OCI-M1 (cell line): ENCODE results near the gene AKAP9.
"Not testable (repeated sequence)": the region's sequence is repeated elsewhere in the genome, so short reads cannot be mapped to it uniquely, and the experiment has no call there.

Experiments used
- DNase-seq: peaks from one replicate; lab custom pipeline; 2025; lab: John Stamatoyannopoulos, UW

The AKAP9 gene

GRCh38 chr7:91946549-91946948, 5.9 kb downstream of the AKAP9 start:
- DNase-seq, result peak; percentile 100

DNA sequence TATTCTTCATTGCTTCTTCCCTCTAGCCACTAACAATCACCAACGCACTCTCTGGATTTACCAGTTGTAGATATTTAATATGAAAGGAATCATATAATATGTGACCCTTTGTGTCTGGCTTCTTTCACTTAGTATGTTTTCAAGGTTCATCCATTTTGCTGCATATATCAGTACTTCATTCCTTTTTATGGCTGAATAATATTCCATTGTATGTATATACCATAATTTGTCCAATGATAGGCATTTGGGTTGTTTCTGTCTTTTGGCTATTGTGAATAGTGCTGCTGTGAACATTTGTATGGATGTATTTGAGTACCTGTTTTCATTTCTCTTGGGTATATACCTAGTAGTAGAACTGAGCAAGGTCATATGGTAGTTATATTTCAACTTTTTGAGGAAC, 7.3 kb downstream of the AKAP9 start:
- DNase-seq, result no peak

DNA sequence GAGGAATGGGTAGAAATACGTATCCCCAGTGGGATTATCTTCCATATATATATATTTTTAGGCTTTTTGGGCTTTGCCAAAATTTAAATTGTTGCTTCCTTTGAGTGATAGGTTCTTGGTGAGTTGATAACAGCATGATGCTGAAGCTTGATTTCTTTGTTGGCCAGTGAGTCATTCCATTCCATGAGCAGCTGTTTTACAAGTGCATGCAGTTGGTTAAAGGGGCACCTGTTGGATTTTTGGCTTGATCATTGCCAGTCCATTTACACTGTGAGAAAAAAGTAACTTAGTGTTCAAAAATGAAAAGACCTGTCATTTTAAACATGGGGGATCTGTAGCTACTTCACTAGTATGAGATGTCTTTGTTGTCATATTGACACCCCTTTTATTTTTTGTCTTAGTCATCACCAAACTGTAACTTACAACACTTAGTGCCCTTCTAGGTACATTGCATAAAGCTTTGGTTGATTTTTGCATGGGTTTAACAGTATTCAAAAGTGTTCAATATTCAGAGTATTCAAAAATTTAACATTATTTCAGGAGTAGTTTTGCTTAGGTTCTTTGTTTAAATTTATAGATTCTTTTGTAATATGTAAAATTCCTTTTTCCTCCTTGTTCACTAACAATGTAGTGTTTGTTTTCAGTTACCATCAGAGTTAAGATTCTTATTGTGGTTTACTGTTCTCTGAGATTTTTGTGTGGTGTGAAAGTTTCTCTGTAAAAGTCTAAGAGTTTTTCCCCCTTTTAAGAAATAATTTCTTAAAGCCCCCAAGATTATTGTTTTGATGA, 8.8 kb downstream of the AKAP9 start:
- DNase-seq, result peak; percentile 89

DNA sequence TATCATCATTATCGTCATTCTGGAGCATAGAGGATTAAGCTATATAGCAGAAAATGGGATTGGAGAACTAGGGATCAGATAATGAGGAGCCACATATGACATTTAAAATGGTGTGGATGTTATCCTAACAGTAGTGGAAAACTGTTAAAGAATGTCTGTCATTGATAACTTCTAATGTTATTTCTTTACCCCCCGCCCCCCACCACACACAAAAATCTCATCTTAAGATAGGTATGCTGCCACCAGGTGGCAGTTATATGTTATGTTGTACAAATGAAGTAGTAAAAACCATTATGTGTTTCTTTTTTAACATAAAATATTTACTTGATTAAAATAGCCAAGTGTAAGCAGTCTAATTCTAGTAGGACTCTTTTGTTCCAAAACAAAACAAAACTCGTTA, 13.0 kb downstream of the AKAP9 start:
- DNase-seq, result peak; percentile 95

DNA sequence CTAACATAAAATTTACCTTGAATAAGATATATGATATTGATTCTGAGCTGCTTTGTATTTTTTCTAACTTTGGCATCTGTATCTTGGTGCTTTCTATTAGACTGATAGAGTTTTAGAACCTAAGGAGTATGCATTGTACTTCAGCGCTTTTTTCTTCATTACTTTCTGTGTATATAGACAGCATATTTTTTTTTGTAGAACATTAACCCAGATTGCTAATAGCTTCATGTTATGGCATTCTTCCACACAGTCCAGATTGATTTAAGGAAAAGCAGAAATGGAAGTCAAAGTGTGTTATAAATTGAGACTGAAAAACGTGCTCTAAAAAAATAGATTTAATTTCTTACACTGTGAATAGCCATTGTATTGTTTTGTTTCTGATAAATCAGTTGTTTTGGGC, 15.8 kb downstream of the AKAP9 start:
- DNase-seq, result not testable (repeated sequence)

- peak; percentile 83 for DNase-seq
These were observed 16.6 kb downstream of the AKAP9 start for GRCh38 chr7:91957232-91957631.

DNA sequence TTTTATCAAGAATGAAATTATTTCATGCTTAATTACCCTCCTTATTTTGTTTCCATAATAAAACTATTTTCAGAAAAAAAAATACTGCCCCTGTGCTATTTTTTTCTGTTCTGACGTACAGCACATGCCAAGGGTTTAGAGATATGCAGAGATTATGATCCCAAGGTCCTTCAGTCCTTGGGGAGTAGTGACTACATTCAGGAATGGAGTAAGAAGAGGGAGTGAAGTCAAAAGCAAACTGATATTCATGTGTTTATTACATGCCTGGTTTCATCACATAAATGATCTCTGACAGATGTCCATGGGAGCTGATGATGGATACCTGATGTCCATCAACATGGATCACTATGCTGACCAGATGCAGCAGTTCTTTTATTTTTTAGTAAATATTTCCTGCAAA, 17.2 kb downstream of the AKAP9 start:
- no peak for DNase-seq

DNA sequence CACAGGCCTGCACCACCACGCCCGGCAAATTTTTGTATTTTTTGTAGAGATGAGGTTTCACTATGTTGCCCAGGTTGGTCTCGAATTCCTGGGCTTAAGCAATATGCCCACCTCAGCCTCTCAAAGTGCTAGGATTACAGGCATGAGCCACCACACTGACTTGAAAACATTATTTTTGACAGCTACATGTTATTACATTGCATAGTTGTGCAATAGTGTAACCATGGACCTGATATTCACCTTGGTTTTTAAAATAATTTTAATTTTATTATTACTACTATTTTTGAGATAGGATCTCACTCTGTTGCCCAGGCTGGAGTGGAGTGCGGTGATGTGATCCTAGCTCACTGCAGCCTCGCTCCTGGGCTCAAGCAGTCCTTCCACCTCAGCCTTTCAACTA, 18.4 kb downstream of the AKAP9 start:
- DNase-seq, result no peak

DNA sequence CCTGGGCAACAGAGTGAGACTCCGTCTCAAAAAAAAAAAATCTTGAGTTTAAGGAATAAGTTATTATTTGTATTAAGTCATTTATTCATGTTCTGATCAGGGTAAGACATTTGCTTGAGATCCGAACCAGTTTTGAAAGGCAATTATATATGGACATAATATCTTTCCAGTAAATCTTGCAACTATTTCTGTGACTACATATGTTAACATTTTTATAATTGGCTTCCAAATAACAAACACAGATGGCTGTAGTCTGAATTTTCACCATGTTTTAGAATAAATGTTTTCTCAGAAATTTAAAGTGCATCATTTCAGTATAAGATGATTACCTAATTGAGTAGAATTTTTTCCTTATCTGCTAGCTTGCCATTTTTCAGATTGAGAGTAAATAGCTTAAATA, 21.2 kb downstream of the AKAP9 start:
- DNase-seq, result no peak

DNA sequence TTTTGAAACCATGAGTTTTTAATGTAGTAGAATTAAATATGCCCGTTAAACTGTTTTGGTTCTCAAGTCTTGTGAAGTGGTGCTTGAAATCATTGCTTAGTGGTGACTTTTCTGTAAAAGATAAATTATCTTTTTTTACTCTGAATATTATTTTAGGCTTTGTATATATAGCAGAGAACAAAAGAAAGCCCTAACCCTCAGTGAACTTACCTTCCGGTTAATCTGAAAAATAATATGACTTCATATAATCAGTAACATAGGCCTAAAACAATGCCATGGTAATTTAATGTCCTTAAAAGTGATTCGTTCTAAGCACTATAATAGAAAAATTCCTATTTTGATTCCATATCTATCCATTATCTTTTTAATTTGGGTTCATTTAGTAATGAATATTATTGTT, 21.8 kb downstream of the AKAP9 start:
- DNase-seq, result no peak

- DNase-seq, result not testable (repeated sequence)
These were observed 26.9 kb downstream of the AKAP9 start for GRCh38 chr7:91967513-91967912.

- DNase-seq, result no peak
These were observed 33.0 kb downstream of the AKAP9 start for GRCh38 chr7:91973639-91974038.

GRCh38 chr7:91974066-91974465, 33.4 kb downstream of the AKAP9 start:
- DNase-seq, result no peak

GRCh38 chr7:91976743-91977142, 36.1 kb downstream of the AKAP9 start:
- no peak for DNase-seq

DNA sequence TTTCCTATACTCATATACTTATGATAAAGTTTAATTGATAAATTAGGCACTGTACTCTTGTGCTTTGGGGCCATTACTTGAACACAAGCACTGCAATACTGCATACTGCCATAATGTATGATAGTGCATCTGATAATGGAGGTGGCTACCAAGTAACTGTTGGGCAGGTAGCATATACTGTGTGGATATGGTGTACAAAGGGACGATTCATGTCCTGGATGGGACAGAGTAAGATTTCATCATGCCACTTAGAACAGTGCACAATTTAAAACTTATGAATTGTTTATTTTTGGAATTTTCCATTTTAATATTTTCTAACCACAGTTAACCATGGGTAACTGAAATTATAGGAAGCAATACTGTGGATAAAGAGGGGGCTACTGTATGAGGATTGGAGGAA, 38.9 kb downstream of the AKAP9 start:
- DNase-seq, result peak; percentile 86

DNA sequence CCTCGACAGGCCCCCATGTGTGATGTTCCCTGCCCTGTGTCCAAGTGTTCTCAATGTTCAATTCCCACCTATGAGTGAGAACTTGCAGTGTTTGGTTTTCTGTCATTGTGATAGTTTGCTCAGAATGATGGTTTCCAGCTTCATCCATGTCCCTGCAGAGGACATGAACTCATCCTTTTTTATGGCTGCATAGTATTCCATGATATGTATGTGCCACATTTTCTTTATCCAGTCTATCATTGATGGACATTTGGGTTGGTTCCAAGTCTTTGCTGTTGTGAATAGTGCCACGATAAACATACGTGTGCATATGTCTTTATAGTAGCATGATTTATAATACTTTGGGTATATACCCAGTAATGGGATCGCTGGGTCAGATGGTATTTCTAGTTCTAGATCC, 41.7 kb downstream of the AKAP9 start:
- not testable (repeated sequence) for DNase-seq

GRCh38 chr7:91988213-91988612, 47.6 kb downstream of the AKAP9 start:
- DNase-seq, result no peak

DNA sequence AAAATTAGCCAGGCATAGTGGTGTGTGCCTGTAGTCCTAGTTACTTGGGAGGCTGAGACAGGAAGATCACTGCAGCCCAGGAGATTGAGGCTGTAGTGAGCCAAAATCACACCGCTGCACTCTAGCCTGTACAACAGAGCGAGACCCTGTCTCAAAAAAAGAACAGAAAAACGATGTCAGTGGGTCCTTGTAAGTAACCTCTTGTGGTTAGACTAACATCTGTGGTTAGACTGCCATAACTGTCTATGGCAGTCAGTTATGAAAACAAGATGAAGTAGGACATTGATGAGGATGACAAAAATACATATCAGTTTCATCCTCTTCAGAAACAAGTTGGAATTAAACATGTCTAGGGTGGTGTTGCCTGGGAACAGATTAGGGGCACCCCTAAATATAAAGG, 53.3 kb downstream of the AKAP9 start:
- peak; percentile 82 for DNase-seq

DNA sequence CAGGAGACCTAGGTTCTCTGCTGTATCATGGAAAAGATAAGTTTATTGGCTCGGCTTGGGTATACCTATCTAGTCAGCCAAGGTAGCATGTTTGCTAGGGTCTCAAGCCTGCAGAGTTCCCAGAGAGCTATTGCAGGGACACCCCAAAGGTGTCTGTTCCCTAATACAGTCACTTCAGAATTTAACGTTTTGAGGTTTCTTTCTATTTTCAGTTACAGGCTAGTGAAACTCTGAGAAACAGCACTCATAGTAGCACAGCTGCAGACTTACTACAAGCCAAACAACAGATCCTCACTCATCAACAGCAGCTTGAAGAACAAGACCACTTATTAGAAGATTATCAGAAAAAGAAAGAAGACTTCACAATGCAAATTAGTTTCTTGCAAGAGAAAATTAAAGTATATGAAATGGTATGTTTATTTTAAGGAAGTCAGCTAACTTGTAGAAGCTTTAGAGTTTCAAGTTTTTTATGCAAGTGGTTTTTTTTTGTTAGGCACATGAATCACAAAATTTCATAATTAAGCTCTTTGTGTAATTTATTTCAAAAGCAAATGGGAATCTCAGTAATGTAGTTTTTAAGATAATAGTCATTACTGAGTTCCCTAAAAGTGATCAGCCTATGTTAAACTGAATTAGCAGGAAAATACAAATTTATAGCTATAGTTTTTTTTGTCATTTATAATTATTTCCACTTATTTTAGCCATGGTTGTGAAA, 54.9 kb downstream of the AKAP9 start:
- DNase-seq, result no peak

DNA sequence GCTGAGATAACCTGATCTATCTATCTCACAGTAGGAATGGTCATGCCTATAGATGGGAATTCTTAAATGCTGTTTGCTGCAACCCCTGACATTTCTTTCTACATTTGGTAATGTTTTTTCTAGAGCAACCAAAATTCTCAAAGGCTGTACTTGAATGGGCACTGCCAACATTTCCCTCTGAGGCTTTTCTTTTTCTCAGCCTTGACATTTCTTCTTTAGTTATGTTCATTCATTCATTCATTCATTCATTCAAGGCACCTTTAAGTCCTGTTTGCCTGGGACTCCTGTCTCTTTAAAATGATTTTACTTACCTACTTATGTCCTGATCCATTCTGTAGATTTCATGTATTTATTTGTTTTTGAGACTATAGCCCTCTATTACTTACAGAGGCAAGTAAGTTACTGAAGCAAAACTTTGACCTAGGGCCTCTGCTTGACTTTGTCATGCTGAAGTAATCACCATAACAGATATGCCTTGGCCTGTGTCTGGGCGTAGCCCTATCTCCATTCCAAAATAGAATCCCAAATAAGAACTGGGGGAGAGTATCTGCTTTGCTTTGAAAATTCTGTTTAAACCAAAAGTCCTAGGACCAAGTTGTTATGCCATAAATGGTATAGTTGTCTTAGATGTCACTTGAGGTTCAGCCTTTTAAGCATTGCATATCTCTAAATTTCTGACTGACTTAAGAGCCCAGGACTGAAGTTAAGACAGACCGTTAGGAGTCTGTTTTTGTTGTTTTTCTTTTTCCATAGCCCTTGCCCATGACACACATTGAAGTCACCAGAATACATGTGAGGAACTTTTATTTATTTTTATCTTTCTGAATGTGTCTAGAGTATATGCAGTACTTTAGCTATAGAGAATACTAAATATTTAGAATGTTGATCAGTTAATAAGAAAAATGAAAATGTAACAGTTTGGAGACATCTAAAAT, 59.2 kb downstream of the AKAP9 start:
- DNase-seq, result no peak

DNA sequence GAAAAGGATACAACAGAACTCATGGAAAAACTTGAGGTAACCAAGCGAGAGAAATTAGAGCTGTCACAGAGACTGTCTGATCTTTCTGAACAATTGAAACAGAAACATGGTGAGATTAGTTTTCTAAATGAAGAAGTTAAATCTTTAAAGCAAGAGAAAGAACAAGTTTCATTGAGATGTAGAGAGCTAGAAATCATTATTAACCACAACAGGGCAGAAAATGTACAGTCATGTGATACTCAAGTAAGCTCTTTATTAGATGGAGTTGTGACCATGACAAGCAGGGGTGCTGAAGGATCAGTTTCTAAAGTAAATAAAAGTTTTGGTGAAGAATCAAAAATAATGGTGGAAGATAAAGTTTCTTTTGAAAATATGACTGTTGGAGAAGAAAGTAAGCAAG, 62.1 kb downstream of the AKAP9 start:
- DNase-seq, result no peak

GRCh38 chr7:92006046-92006445, 65.4 kb downstream of the AKAP9 start:
- no peak for DNase-seq

- no peak for DNase-seq
These were observed 69.6 kb downstream of the AKAP9 start for GRCh38 chr7:92010215-92010614.
